ENCODE measurements around the gene ZNF197. TPM values are rescaled to one million over a fixed set of nuclear protein-coding genes. Genes with fewer than 3 reads are reported as not detected.

ZNF197 gene
- total and polyA plus RNA-seq, 2 of the 8 experiments (the other 6 are each of a cell fraction or from before 2014, with no cell fraction given) = 3.9 to 16.8 TPM

DNA sequence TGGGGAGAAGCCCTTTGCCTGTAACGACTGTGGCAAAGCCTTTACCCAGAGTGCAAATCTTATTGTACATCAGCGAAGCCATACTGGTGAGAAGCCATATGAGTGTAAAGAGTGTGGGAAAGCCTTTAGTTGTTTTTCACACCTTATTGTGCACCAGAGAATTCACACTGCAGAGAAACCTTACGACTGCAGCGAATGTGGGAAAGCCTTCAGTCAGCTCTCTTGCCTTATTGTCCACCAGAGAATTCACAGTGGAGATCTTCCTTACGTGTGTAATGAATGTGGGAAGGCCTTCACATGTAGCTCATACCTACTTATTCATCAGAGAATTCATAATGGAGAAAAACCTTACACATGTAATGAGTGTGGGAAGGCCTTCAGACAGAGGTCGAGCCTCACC, 34.6 kb downstream of the ZNF197 start (continued):
- no peak for TF ChIP-seq RXRA (IDR thresholded peaks at IDR 0.05; ENCODE audit: insufficient read depth, low read depth, low read length)
- no peak for TF ChIP-seq EZH2 (IDR thresholded peaks at IDR 0.05; ENCODE audit: low read depth, low read length, severe bottlenecking)
- TF ChIP-seq CBX8 (IDR thresholded peaks at IDR 0.05; ENCODE audit: borderline replicate concordance, low read depth, low read length) = no peak
- no peak for TF ChIP-seq KDM5A (IDR thresholded peaks at IDR 0.05; ENCODE audit: low read length)
